Activated CD8-positive, alpha-beta memory T cell treated with anti-CD3 and anti-CD28 coated beads for 36 hours (primary cell): ENCODE data around the gene TMED3. TPM values are rescaled to one million over a fixed set of nuclear protein-coding genes. Genes with fewer than 3 reads are reported as not detected.

ENCODE experiments used
- CTCF ChIA-PET: fragments of 350-600 bp; sonication (Branson Sonifier 250); formaldehyde crosslinking; loops from one replicate; lab custom pipeline; 2021; ENCODE audit warnings: antibody characterized with exemption; lab: Charles Lee
- POLR2A ChIA-PET: fragments of 350-600 bp; sonication (Branson Sonifier 250); formaldehyde crosslinking; loops from one replicate; lab custom pipeline; 2021; ENCODE audit warnings: antibody characterized with exemption; lab: Charles Lee
- total RNA-seq, 2 experiments: library from RNA; stranded (reverse); gene quantifications; one replicate each; pipeline ENCODE4 v1.2.3, GENCODE V29; 2021

TMED3 gene
- 10 to 100 TPM; 55.5 to 55.8 TPM for total RNA-seq

GRCh38 chr15:79310985-79311900 is at the start of gene TMED3:
Gene TMED3, plus strand, starts transcription at chr15:79311112. Its CDS starts 138 bp downstream, at chr15:79311250.
- CTCF ChIA-PET = interaction anchor here (0.9 to 1.7 kb wide), 2 partner anchors 285 to 542 kb away, joined by 3 to 4 read pairs; no protein-coding TSS in a partner anchor
- POLR2A ChIA-PET = no interaction called here

GRCh38 chr15:79261836-79262235 is 49.1 kb upstream of the TMED3 start:
- CTCF ChIA-PET = no interaction called here

GRCh38 chr15:79265167-79265566 is 45.7 kb upstream of the TMED3 start:
- POLR2A ChIA-PET = no interaction called here
- CTCF ChIA-PET = no interaction called here

More at GRCh38 chr15:79261836-79262235, 49.1 kb upstream of the TMED3 start:
- POLR2A ChIA-PET = no interaction called here

GRCh38 chr15:79265987-79266579 is 44.8 kb upstream of the TMED3 start:
- CTCF ChIA-PET = no interaction called here
- POLR2A ChIA-PET = no interaction called here

- ChIA-PET CTCF (no interaction called here), POLR2A (no interaction called here)
These were observed 28.3 kb upstream of the TMED3 start, which contains the start of gene ANKRD34C for GRCh38 chr15:79282371-79283251. Gene ANKRD34C, plus strand, starts transcription at chr15:79282722. Its CDS starts 10,563 bp downstream, at chr15:79293285.

GRCh38 chr15:79283252-79284048 is 27.5 kb upstream of the TMED3 start:
- ChIA-PET CTCF (no interaction called here), POLR2A (no interaction called here)

- ChIA-PET CTCF (no interaction called here), POLR2A (interaction anchor here (0.6 kb wide), 1 partner anchor 203 kb away, joined by 3 read pairs; no protein-coding TSS in a partner anchor)
These were observed 20.2 kb upstream of the TMED3 start for GRCh38 chr15:79290642-79291275.

GRCh38 chr15:79292011-79292410 is 18.9 kb upstream of the TMED3 start:
- ChIA-PET POLR2A (no interaction called here), CTCF (no interaction called here)

- POLR2A ChIA-PET = no interaction called here
- CTCF ChIA-PET = no interaction called here
These were observed 16.8 kb upstream of the TMED3 start for GRCh38 chr15:79294075-79294474.

- CTCF ChIA-PET = no interaction called here
- POLR2A ChIA-PET = no interaction called here
These were observed 14.3 kb upstream of the TMED3 start for GRCh38 chr15:79296583-79296982.

- POLR2A ChIA-PET = no interaction called here
- CTCF ChIA-PET = no interaction called here
These were observed 11.6 kb upstream of the TMED3 start for GRCh38 chr15:79299126-79299840.

GRCh38 chr15:79299841-79300235 is 11.1 kb upstream of the TMED3 start:
- ChIA-PET POLR2A (no interaction called here), CTCF (no interaction called here)

GRCh38 chr15:79307251-79307650 is 3.7 kb upstream of the TMED3 start:
- CTCF ChIA-PET = no interaction called here

GRCh38 chr15:79308874-79309273 is 2.0 kb upstream of the TMED3 start:
- CTCF ChIA-PET = no interaction called here

More at GRCh38 chr15:79307251-79307650, 3.7 kb upstream of the TMED3 start:
- POLR2A ChIA-PET = no interaction called here

GRCh38 chr15:79310612-79310984 is 314 bp upstream of the TMED3 start:
- POLR2A ChIA-PET = no interaction called here
- CTCF ChIA-PET = no interaction called here

More at GRCh38 chr15:79308874-79309273, 2.0 kb upstream of the TMED3 start:
- POLR2A ChIA-PET = no interaction called here

GRCh38 chr15:79311901-79312553 is 1.1 kb downstream of the TMED3 start:
- POLR2A ChIA-PET = no interaction called here
- CTCF ChIA-PET = interaction anchor here (0.9 to 1.7 kb wide), 2 partner anchors 284 to 541 kb away, joined by 3 to 4 read pairs; no protein-coding TSS in a partner anchor

GRCh38 chr15:79314186-79314585 is 3.3 kb downstream of the TMED3 start:
- ChIA-PET POLR2A (no interaction called here), CTCF (no interaction called here)
